Adrenal gland (tissue), 12 donors: ENCODE results near the gene DCAF6. TPM values are rescaled to one million over a fixed set of nuclear protein-coding genes. Genes with fewer than 3 reads are reported as not detected.
A peak's percentile ranks its signal among the peaks of the same experiment; 100 is the strongest.

ENCODE experiments used
- DNase-seq, 7 donors: peaks; one replicate each; pipeline ENCODE4 v3.0.0-alpha.2; 2019 to 2020
- H3K27ac ChIP-seq, 5 donors: fragments of 200-600 bp; sonication (generic) in 4 of 5; 1 replicate in 3 of 5; 2 replicates in 2 of 5; pipeline versions ENCODE4 v1.5.1 to v1.8.0; 2016 to 2020; ENCODE audit warnings: mild to moderate bottlenecking in 1 of 5
- H3K27me3 ChIP-seq: fragments of 200-600 bp; 2 replicates; pipeline ENCODE4 v1.8.0; 2021
- H3K36me3 ChIP-seq, 2 donors: fragments of 200-600 bp; replicated peaks in 1 of 2; 1 replicate in 1 of 2; 2 replicates in 1 of 2; pipeline versions ENCODE4 v1.5.1 to v1.8.0; 2018 to 2022
- H3K4me1 ChIP-seq, 2 donors: fragments of 200-600 bp; replicated peaks in 1 of 2; 1 replicate in 1 of 2; 2 replicates in 1 of 2; pipeline versions ENCODE4 v1.5.1 to v1.8.0; 2018 to 2021
- H3K4me3 ChIP-seq, 4 donors: fragments of 200-600 bp; sonication (generic) in 3 of 4; one replicate each; pipeline ENCODE4 v1.5.1; 2016 to 2018
- H3K9me3 ChIP-seq, 3 donors: fragments of 200-600 bp; sonication (generic) in 1 of 3; replicated peaks in 1 of 3; 1 replicate in 2 of 3; 2 replicates in 1 of 3; pipeline versions ENCODE4 v1.5.1 to v1.8.0; 2016 to 2021
- CTCF ChIP-seq, 6 experiments: fragments of 450-650 bp in 4 of 6; fragments of 200-600 bp in 2 of 6; sonication (generic) in 1 of 6; IDR thresholded peaks; 1 replicate in 5 of 6; 2 replicates in 1 of 6; pipeline versions ENCODE4 v1.5.1 to v1.8.0; 2016 to 2021; ENCODE audit warnings: antibody characterized with exemption in 6 of 6, mild to moderate bottlenecking in 2 of 6, moderate library complexity in 1 of 6
- POLR2A ChIP-seq, 2 donors: fragments of 450-650 bp; IDR thresholded peaks; one replicate each; pipeline ENCODE4 v1.6.1; 2017; ENCODE audit warnings: antibody characterized with exemption in 2 of 2, mild to moderate bottlenecking in 2 of 2, moderate library complexity in 1 of 2
- WGBS, 4 donors: extraction: QIAGEN DNeasy Blood & Tissue Kit in 2 of 4; methylation state at CpG; one replicate each; pipeline versions ENCODE4 v1.1.5 to v1.1.7; 2013 to 2017; 5-methylcytosine and 5-hydroxymethylcytosine counted together
- intact Hi-C, 2 donors: fragments of 100-400 bp; cut with DNase I; formaldehyde crosslinking; loops; one replicate each; pipeline versions ENCODE4 v1.14.1 to v1.15.0; 2022 to 2023
- polyA plus RNA-seq, 3 donors: library from polyadenylated mRNA; stranded (reverse); fragments of 200-250 nt in 2 of 3; fragments of 350-450 nt in 1 of 3; fragmentation: Illumina TruSeq in 1 of 3; extraction: RNeasy Lipid Tissue Mini Kit (QIAGEN cat#74804) in 1 of 3; gene quantifications; one replicate each; pipeline ENCODE4 v1.2.3, GENCODE V29; 2013 to 2014
- total RNA-seq, 9 donors: library from RNA; depleted of rRNA in 4 of 9; stranded (reverse); fragments of >200 nt in 4 of 9; fragments of 120-200 nt in 1 of 9; fragmentation: NEBNext Ultra II Directional in 1 of 9; extraction: Animal tissue kit (Norgen Biotek cat#: 25700) in 1 of 9; gene quantifications; one replicate each; pipeline versions ENCODE4 v1.1.0 to v1.2.4, GENCODE V29; 2013 to 2023
- donor health status: healthy with polysubstance abuse.
- donor health status: Bipolar disorder and iron deficiency.
- donor health status: DM: yes; HTN: yes; CAD: no.
- donor health status: DM: no; HTN: no; CAD: no.
- donor health status: DM: no; HTN: no; CAD: no.
- donor health status: DM: yes; HTN: yes; CAD: no.

Gene DCAF6
- total and polyA plus RNA-seq, 12 donors, result 46.4 to 160 (median 90.5) TPM

- Histone ChIP-seq H3K27me3 (no peaks in the 10 kb centered on the region), H3K27ac (no peak overlapping the region), H3K4me3 (no peak overlapping the region), H3K9me3 (no peaks in the 10 kb centered on the region), H3K4me1 (peaks cover 0 to 19% of the 10 kb centered on the region in 2 donors), H3K36me3 (no peaks in the 10 kb centered on the region)
- WGBS, 4 donors, result 58 to 76% (median 72%) methylated on average over 2 of the region's 2 CpGs
- intact Hi-C loops, result loop anchor here in 1 of 2 donors (10.0 kb wide), 1 partner anchor 55 kb away; no protein-coding TSS in a partner anchor
- DNase-seq, result no peak
- no peak for TF ChIP-seq POLR2A (IDR thresholded peaks at IDR 0.05)
- no peak for TF ChIP-seq CTCF (IDR thresholded peaks at IDR 0.05)
Observed at GRCh38 chr1:167940264-167940663, 3.8 kb downstream of the DCAF6 start.

- no peak for TF ChIP-seq CTCF (IDR thresholded peaks at IDR 0.05)
- TF ChIP-seq POLR2A (IDR thresholded peaks at IDR 0.05), result no peak
- no peak for DNase-seq
- Histone ChIP-seq H3K27ac (no peak overlapping the region), H3K27me3 (no peaks in the 10 kb centered on the region), H3K4me1 (peaks cover 18 to 27% of the 10 kb centered on the region in 2 donors), H3K4me3 (no peak overlapping the region), H3K9me3 (no peaks in the 10 kb centered on the region), H3K36me3 (no peaks in the 10 kb centered on the region)
- intact Hi-C loops, result loop anchor here in 1 of 2 donors (10.0 kb wide), 1 partner anchor 51 kb away; no protein-coding TSS in a partner anchor
- 82 to 92% (median 84%) methylated on average over 9 of the region's 9 CpGs for WGBS, 4 donors
Observed at GRCh38 chr1:167943541-167943940, 7.1 kb downstream of the DCAF6 start.

- H3K27me3 ChIP-seq, result no peaks in the 10 kb centered on the region
- no peak for DNase-seq
- peaks cover 0 to 5% of the 10 kb centered on the region in 2 donors for H3K36me3 ChIP-seq
- TF ChIP-seq POLR2A (IDR thresholded peaks at IDR 0.05) (no peak), CTCF (IDR thresholded peaks at IDR 0.05) (no peak)
- peaks cover 18 to 43% of the 10 kb centered on the region in 2 donors for H3K4me1 ChIP-seq
- intact Hi-C loops, result loop anchor here in 1 of 2 donors (10.0 kb wide), 1 partner anchor 47 kb away; no protein-coding TSS in a partner anchor
- no peaks in the 10 kb centered on the region for H3K9me3 ChIP-seq
- 78 to 89% (median 86%) methylated on average over 2 of the region's 2 CpGs for WGBS, 4 donors
- peak overlapping the region in 1 of 5 donors; percentile 6 for H3K27ac ChIP-seq
- H3K4me3 ChIP-seq, result no peak overlapping the region
Observed at GRCh38 chr1:167947733-167948132, 11.2 kb downstream of the DCAF6 start.

GRCh38 chr1:167949785-167950184 is 13.3 kb downstream of the DCAF6 start:
- 71 to 92% (median 90%) methylated on average over 3 of the region's 3 CpGs for WGBS, 4 donors
- H3K36me3 ChIP-seq, result peaks cover 0 to 18% of the 10 kb centered on the region in 2 donors
- H3K27me3 ChIP-seq, result no peaks in the 10 kb centered on the region
- H3K4me3 ChIP-seq, result no peak overlapping the region
- H3K4me1 ChIP-seq, result peaks cover 18 to 43% of the 10 kb centered on the region in 2 donors
- no peak for DNase-seq
- intact Hi-C loops, result loop anchor here in 1 of 2 donors (10.0 kb wide), 1 partner anchor 45 kb away; no protein-coding TSS in a partner anchor
- H3K27ac ChIP-seq, result no peak overlapping the region
- no peaks in the 10 kb centered on the region for H3K9me3 ChIP-seq
- TF ChIP-seq CTCF (IDR thresholded peaks at IDR 0.05) (no peak), POLR2A (IDR thresholded peaks at IDR 0.05) (no peak)
